Parathyroid adenoma (tissue), 2 donors: ENCODE measurements around the gene RAP1GAP.
"Not testable (repeated sequence)": the region's sequence is repeated elsewhere in the genome, so short reads cannot be mapped to it uniquely, and the experiment has no call there.

Experiments
- H2AFZ ChIP-seq: fragments of 300-600 bp; sonication (generic); one replicate; pipeline ENCODE4 v1.7.0; 2017; ENCODE audit warnings: antibody characterized with exemption, mild to moderate bottlenecking
- H3K27ac ChIP-seq: fragments of 300-600 bp; sonication (generic); one replicate; pipeline ENCODE4 v1.7.0; 2017
- H3K27me3 ChIP-seq: fragments of 300-600 bp; sonication (generic); one replicate; pipeline ENCODE4 v1.7.0; 2017; ENCODE audit warnings: low read length; ENCODE audit not compliant: control insufficient read depth, insufficient read depth
- H3K36me3 ChIP-seq: fragments of 300-600 bp; sonication (generic); one replicate; pipeline ENCODE4 v1.7.0; 2017; ENCODE audit warnings: low read length; ENCODE audit not compliant: control insufficient read depth, insufficient read depth
- H3K4me1 ChIP-seq: fragments of 300-600 bp; sonication (generic); one replicate; pipeline ENCODE4 v1.7.0; 2017; ENCODE audit warnings: control low read depth
- H3K4me2 ChIP-seq: fragments of 300-600 bp; sonication (generic); one replicate; pipeline ENCODE4 v1.7.0; 2017; ENCODE audit warnings: low read length
- H3K4me3 ChIP-seq: fragments of 300-600 bp; sonication (generic); one replicate; pipeline ENCODE4 v1.7.0; 2017; ENCODE audit warnings: low read depth, low read length
- H3K79me2 ChIP-seq: fragments of 300-600 bp; sonication (generic); one replicate; pipeline ENCODE4 v1.7.0; 2017; ENCODE audit warnings: control low read depth
- H3K9ac ChIP-seq: fragments of 300-600 bp; sonication (generic); one replicate; pipeline ENCODE4 v1.7.0; 2017; ENCODE audit warnings: mild to moderate bottlenecking
- H3K9me3 ChIP-seq: fragments of 300-600 bp; sonication (generic); one replicate; pipeline ENCODE4 v1.7.0; 2017; ENCODE audit warnings: low read length; ENCODE audit not compliant: control insufficient read depth
- TF ChIP-seq, protein P1 (sequence below): fragments of 300-600 bp; sonication (generic); IDR thresholded peaks from one replicate; pipeline ENCODE4 v1.7.0; 2017; ENCODE audit warnings: antibody characterized with exemption, mild to moderate bottlenecking
- donor health status: primary hyperparathyroidism.

Gene RAP1GAP

DNA sequence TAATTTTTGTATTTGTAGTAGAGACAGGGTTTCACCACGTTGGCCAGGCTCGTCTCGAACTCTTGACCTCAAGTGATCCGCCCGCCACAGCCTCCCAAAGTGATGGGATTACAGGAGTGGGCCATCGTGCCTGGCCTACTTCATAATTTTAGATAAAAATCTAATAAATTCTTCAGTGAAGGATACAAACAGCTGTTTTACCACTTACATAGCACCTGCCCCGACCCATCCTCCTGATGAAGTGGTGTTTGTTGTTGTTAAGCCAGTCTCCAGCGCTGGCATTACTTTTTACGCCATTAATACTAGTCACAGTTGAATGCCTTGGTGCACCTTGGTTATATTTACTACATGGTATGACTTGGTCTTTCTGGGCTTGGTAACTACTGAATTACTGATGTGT lies 12.3 kb upstream of the RAP1GAP start:
- TF ChIP-seq, protein P1, sequence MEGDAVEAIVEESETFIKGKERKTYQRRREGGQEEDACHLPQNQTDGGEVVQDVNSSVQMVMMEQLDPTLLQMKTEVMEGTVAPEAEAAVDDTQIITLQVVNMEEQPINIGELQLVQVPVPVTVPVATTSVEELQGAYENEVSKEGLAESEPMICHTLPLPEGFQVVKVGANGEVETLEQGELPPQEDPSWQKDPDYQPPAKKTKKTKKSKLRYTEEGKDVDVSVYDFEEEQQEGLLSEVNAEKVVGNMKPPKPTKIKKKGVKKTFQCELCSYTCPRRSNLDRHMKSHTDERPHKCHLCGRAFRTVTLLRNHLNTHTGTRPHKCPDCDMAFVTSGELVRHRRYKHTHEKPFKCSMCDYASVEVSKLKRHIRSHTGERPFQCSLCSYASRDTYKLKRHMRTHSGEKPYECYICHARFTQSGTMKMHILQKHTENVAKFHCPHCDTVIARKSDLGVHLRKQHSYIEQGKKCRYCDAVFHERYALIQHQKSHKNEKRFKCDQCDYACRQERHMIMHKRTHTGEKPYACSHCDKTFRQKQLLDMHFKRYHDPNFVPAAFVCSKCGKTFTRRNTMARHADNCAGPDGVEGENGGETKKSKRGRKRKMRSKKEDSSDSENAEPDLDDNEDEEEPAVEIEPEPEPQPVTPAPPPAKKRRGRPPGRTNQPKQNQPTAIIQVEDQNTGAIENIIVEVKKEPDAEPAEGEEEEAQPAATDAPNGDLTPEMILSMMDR: no peak
- Histone ChIP-seq H2AFZ (no peak overlapping the region), H3K27ac (no peak overlapping the region), H3K9me3 (no peaks in the 10 kb centered on the region), H3K27me3 (no peaks in the 10 kb centered on the region), H3K79me2 (no peaks in the 10 kb centered on the region), H3K9ac (no peak overlapping the region), H3K4me2 (no peak overlapping the region), H3K4me3 (no peak overlapping the region), H3K4me1 (no peaks in the 10 kb centered on the region), H3K36me3 (no peaks in the 10 kb centered on the region)

- Histone ChIP-seq H3K9ac (no peak overlapping the region), H3K27me3 (no peaks in the 10 kb centered on the region), H3K79me2 (no peaks in the 10 kb centered on the region), H3K4me2 (no peak overlapping the region), H3K9me3 (no peaks in the 10 kb centered on the region), H3K4me3 (no peak overlapping the region), H3K4me1 (no peaks in the 10 kb centered on the region), H2AFZ (no peak overlapping the region), H3K36me3 (no peaks in the 10 kb centered on the region), H3K27ac (no peak overlapping the region)
- TF ChIP-seq, protein P1: no peak
These were observed 11.8 kb upstream of the RAP1GAP start for GRCh38 chr1:21680918-21681317.

DNA sequence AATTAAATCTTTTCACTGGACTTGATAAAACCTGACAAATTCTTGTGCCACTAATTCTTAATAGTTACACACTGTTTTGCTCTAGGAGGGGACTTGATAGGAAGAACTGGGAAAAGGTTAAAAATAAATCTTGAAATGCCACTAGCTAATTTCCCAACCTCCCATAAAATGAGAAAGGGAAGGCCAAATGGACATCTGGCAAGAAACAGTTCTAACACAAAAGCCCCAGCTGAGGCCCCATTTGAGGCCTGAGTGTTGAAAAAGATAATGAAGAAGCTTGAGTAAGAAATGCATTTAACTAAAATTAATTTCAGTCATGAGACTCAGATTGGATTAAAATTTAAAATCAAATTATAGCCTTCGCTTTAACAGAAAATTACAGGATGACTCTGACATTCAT lies 11.2 kb upstream of the RAP1GAP start:
- Histone ChIP-seq H3K27ac (no peak overlapping the region), H2AFZ (no peak overlapping the region), H3K4me1 (no peaks in the 10 kb centered on the region), H3K9me3 (no peaks in the 10 kb centered on the region), H3K9ac (no peak overlapping the region), H3K4me3 (no peak overlapping the region), H3K79me2 (no peaks in the 10 kb centered on the region), H3K36me3 (no peaks in the 10 kb centered on the region), H3K27me3 (no peaks in the 10 kb centered on the region), H3K4me2 (no peak overlapping the region)
- TF ChIP-seq, protein P1: no peak

- Histone ChIP-seq H3K27ac (no peak overlapping the region), H2AFZ (no peak overlapping the region), H3K4me3 (no peak overlapping the region), H3K36me3 (no peaks in the 10 kb centered on the region), H3K4me2 (no peak overlapping the region), H3K27me3 (no peaks in the 10 kb centered on the region), H3K9me3 (no peaks in the 10 kb centered on the region), H3K79me2 (no peaks in the 10 kb centered on the region), H3K4me1 (no peaks in the 10 kb centered on the region), H3K9ac (no peak overlapping the region)
- TF ChIP-seq, protein P1: no peak
These were observed 8.0 kb upstream of the RAP1GAP start for GRCh38 chr1:21677168-21677567.

DNA sequence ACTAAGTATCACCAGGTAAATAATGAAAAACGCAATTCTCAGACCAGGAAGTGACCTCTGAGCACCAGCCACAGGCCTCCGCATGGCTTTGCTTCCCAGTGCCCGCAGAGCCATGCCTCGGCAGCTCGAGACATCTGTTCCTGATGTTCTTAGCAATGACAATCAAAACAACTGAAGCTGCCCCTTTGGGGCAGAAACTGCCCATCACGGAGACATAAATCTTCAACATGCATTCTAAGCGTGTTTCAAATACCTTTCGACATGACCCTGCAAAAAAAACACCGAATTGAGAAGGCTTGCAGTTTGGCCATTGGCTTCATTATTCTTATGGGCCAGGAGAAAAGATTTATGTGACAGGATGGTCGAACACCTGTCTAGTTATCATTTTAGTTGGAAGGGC lies 5.8 kb upstream of the RAP1GAP start:
- Histone ChIP-seq H3K4me3 (no peak overlapping the region), H3K79me2 (no peaks in the 10 kb centered on the region), H3K27ac (no peak overlapping the region), H3K4me1 (no peaks in the 10 kb centered on the region), H3K4me2 (no peak overlapping the region), H2AFZ (no peak overlapping the region), H3K27me3 (no peaks in the 10 kb centered on the region), H3K36me3 (no peaks in the 10 kb centered on the region), H3K9ac (no peak overlapping the region), H3K9me3 (no peaks in the 10 kb centered on the region)
- TF ChIP-seq, protein P1: no peak

DNA sequence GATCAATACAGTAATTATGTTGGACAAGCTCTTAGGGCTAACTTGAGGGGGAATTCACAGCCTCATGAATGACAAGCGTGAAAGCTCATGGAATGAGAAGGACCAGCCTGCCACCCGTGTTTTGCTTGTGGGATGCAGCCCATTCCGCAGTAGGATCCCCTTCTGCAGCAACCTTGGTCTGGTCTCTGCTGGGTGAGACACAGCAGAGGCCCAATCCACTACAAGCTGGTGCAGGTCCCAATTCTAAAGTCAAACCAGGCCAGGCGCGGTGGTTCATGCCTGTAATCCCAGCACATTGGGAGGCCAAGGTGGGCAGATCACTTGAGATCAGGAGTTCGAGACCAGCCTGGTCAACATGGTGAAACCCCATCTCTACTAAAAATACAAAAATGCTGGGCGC lies 4.7 kb upstream of the RAP1GAP start:
- not testable (repeated sequence) for H3K9ac ChIP-seq

More for the DNA sequence above, 4.7 kb upstream of the RAP1GAP start:
- not testable (repeated sequence) for H3K79me2 ChIP-seq, H3K4me1 ChIP-seq, H2AFZ ChIP-seq, H3K9me3 ChIP-seq, H3K4me2 ChIP-seq, H3K27ac ChIP-seq, H3K27me3 ChIP-seq, H3K36me3 ChIP-seq, H3K4me3 ChIP-seq
